Measurements from ENCODE around the gene SHISA7.
"Not testable (repeated sequence)": the region's sequence is repeated elsewhere in the genome, so short reads cannot be mapped to it uniquely, and the experiment has no call there.

SHISA7 gene

DNA sequence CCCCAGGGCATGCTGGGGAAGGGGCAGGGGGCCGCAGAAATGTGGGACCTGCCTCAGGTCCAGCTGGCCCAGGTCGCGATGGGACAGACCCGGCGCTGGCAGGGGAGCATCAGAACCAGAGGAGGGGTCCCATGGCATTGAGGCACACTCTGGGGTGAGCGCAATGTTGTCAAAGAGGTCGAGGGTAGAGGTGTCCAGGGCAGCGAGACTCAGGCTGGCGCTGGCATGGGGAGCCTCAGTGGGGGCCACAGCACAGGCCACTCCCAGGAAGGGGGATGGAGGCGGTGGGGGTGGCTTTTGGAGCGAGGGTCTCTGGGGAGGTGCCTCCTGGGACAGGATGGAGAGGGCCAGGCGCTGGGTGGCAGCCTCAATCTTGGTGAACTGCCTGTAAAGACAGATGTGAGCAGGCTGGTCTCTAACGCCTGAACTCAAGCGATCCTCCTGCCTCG lies 20.5 kb upstream of the SHISA7 start:
- DNase-seq (ENCODE audit: low read depth in 2 of 2), result no peak

DNA sequence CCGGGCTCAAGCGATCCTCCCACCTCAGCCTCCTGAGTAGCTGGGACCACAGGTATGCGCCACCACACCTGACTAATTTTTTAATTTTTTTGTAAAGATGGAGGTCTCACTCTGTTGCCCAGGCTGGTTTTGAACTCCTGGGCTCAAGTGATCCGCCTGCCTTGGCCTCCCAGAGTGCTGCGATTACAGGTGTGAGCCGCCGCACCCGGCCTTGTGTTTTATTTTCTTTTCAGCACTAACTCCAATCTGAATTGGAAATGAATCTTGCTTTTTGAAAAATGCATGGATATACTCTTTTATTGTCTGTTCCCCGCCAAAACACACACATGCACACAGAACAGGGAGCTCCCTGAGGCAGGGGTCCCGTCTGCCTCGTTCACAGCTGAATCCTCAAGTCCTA lies 19.6 kb upstream of the SHISA7 start:
- no peak for DNase-seq (ENCODE audit: low read depth in 2 of 2)

DNA sequence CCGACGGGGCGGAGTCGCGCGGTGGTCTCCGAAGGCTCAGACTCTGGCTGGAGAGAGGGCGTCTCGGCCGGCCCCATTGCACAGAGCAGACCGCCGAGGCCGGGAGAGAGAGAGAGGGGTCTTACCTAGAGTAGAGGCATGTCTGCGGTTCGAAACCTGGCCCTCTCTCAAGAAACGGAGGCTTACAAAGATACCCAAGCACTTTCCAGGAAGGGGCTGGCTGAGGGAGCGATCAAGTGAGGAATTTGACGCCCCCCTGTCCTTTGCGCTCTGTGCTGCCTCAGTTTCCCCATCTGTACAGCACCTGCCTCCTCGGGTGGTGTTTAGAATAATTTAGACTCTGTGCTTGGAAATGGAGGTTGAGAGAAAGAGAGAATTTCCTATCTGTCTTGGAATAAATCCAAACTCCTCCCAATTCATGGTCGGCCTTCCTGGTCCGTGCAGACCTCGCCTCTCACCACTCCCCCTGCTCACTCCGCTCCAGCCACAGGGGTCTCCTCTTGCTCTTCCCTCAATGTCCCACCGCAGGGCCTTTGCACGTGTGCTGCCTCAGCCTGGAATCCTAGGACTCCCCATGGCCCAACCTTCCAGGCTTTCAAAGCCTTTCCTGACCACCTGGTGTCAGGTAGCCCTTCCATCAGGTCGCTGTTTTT lies 19.0 kb upstream of the SHISA7 start:
- no peak for DNase-seq (ENCODE audit: low read depth in 2 of 2)

DNA sequence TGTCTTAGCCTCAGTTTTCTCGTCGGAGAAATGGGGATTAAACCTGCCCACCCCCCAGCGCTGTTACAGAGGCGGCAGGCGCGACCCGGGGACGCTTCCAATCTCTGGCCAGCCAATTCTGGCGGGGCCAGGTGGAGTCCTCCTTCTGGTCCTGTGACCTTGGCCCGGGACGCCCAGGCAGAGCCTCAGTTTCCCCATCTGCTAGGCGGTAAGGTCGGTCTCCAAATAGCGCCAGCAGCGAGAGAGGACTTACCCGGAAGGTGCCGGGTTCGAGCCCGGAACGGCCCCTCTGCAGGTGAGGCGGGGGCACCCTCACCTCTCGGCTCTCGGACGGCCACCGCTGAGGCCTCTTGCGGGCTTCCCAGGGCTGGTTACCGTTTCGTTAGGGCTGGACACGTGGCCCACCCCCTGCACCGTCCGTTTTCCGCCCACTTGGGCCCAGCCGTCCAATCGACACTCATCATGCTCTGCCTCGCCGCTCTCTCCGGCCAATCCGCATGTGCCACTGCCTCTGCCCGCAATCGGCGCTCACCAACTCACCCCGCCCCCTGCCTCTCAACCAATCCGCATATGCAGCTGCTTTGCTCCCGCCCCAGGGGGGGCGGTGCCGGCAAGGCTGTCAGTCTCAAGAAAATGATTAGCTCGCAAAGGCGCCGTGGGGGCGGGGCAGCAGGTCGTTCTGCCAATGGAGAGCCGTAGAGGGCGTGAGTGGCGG lies 18.3 kb upstream of the SHISA7 start, which contains the start of gene ISOC2:
Gene ISOC2 (minus strand): TSS at position 384 of the 715 bp plus-strand sequence. CDS start 5,156 bp downstream, outside the sequence.
- DNase-seq (ENCODE audit: low read depth in 2 of 2), result peak; percentile 99

DNA sequence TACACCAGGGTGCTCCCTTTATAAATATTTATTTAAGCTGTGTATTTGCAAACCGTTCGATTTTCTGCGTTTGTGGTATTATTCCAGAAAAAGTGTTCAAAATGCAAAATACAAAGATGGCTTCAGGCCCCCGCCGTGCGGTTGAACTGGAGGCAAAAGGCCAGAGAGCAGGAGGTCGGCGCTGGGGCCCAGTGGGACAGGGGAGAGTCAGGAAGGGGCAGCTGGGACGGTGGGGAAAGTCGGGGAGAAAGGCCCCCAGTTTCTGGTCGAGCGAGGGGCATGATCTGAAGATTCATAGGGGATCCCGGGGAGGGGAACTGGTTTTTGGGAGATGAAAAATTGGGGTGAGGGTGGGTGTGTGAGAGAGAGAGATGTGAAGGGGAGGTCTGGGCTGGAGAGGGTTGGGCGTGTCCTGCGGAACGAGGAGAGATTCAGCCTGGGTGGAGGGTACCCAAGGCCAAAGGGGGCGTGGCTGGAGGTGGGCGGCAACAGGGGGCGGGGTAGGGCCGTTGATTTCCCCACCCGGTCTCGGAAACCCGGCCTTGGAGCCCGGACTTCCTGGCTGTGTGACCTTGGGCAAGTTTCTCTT lies 17.7 kb upstream of the SHISA7 start:
- DNase-seq (ENCODE audit: low read depth in 2 of 2), result peak; percentile 61 to 63

DNA sequence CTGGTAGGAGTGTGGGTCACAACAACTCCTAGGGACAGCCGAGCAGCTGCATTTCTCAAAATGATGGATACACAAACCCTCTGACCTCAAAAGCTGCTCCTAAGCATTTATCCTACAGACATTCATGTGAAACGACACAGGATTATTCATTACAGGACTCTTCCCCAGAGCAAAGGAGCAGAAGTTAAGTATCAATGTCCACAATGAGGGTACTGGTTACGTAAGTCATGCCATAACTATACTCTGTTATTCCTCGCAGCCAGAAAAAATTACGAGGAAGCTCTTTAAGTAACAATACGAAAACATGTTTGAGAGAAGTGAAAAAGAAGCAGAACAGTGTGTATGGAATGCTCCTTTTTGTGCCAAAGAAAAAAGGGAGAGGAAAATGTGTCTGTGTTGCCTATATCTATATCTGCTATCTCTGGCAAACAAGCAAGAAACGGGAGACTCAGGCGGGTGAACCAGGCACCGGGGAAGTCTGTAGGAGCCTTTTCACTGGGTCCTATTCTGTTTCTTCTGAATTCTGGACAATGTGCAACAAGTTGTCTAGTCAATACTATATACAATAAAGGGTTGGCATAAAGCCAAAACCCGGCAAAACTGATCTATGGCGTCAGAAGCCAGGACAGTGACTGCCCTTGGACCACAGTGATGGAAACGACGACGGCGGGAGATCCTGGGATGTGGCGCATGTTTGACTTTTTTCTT lies 17.0 kb upstream of the SHISA7 start:
- no peak for DNase-seq (ENCODE audit: low read depth in 2 of 2)

DNA sequence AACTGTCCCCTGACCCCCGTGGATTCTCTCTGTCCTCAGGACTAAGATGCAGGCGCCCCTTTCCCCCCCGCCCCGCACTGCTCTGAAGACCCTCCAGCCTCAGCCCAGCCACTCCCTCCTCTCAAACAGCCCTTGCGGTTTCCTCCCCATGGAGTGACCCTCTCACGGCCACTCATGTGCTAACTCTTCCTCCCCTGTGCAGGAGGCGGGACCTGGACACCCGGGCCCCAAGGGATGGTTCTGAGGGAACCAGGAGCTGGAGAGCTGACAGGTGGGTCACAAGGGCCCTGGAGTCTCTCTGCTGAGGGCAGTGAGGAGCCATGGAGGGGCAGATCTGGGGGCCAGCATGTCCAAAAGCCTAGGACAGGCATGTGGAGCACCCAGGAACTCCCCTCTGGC lies 16.4 kb upstream of the SHISA7 start:
- DNase-seq (ENCODE audit: low read depth in 2 of 2), result no peak

DNA sequence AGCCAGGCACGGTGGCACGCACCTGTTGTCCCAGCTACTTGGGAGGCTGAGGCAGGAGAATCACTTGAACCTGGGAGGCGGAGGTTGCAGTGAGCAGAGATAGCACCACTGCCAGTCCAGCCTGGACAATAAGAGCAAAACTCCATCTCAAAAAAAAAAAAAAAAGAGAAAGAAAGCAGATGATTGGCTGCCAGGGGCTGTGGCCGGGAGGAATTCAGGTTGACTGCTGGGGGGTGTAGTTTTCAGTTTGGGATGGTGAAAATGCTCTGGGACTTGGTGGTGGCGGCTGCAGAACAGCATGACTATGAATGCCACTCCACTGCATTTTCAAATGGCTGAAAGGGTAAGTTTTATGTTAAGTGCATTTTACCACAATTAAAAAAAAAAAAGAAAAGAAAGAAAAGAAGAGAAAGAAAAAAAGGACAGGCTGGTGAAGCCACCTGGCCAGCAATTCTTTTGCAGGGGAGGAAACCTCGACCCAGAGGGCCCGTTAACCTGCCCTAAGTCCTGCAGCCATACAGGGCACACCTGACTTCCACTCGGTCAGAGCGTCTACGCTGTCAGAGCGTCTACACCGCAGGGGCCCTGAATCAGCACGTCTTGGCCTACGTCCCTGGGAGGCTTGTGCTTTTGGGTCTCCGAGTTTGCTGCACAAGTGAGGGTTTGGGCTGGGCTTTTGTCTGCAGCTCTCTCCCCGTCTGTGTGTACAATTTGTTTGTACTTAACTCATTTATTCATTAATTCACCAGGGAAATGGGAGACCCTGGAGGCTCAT lies 14.8 kb upstream of the SHISA7 start:
- no peak for DNase-seq (ENCODE audit: low read depth in 2 of 2)

DNA sequence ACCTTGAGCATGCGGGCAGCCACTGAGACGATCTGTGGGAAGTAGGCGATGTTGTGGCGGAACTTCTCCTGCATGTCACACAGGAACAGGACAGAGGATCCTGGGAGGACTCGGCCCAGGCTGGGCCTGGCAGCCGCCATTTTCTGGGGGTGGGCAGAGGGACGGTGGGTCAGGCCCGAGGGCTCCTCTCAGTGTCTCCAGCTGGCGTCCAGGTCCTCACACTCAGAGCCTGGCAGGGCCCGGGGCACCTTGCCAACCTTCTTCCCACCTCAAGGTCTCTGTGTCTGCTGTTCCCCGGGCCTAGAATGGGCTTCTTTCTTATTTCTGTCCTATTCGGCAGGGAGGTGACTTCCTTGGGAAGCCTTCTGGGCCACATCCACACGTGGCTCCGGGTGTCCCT lies 13.2 kb upstream of the SHISA7 start:
- no peak for DNase-seq (ENCODE audit: low read depth in 2 of 2)

DNA sequence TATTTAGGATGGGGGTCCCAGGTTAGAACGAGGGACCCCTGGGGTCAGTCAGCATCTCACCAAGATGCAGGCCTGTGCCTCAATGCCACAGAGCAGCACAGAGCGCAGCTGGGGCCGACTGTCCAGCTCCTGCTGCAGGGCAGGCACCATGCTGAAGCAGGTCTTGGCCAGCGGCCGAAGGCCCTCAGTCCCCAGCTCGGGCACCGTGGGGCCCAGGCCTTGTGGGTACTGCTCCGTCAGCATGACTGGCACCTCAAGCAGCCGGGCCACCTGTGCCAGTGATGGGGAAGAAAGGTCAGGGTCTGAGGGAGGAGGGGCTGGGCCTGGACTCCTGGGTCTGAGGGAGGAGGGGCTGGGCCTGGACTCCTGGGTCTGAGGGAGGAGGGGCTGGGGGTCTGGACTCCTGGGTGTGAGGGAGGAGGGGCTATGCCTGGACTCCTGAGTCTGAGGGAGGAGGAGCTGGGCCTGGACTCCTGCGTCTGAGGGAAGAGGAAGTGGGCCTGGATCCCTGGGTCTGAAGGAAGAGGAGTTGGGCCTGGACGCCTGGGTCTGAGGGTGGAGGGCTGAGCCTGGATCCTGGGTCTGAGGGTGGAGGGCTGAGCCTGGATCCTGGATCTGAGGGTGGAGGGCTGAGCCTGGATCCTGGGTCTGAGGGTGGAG lies 12.6 kb upstream of the SHISA7 start:
- DNase-seq (ENCODE audit: low read depth in 2 of 2), result no peak

DNA sequence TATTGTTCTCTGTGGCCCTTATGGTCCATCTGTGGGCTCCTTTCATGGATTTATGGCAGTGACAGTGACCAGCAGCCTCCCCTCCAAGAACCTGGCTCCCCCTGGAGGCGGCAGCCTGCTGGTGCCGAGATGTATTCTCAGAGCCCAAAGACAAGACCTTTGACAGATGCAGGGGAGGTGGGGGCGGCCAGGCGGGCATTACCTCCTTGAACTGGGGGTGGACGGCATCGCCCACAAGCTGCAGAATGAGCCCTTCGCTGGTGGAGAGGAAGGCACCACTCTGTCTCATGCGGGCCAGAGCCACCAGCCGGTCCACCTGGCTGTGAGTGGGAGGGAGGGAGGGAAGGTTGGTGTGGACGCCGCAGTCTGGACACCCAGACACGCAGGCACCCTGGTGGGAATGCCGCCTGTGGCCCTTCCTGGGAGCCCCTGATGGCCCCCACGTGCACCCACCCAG lies 11.7 kb upstream of the SHISA7 start:
- DNase-seq (ENCODE audit: low read depth in 2 of 2), result no peak

DNA sequence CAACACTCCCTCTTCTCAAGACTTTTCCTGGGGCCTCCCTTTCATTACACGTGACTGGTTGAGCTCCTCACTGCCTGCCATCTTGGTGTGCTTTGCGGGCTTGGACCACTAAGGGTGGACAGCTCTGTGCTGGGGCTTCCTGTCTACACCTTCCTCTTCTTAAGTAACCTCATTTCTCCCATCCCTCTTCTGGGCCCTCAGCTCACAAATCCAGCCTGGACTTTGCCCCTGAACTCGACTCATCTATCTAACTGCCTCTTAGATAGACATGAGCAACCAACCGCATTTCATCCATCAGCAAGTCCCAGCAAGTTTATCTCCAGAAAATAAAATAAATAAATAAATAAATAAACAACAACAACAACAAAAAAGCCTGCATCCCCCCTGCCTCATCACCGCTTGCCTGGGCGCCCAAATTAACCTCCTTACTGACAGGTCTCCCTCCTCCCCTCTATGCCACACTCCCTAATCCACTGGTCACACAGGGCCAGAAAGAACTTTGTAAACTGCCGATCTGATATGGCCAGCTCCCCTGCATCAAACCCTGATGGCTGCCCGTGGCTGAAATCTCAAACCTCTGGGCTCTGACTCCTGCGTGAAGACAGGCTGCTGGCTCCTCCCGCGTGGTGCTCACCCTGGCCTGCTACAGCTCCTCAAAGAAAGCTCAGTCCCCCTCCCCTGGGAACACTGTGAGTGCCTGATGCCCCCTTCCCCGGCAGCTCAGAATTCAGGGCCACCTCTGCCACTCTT lies 10.6 kb upstream of the SHISA7 start:
- no peak for DNase-seq (ENCODE audit: low read depth in 2 of 2)

DNA sequence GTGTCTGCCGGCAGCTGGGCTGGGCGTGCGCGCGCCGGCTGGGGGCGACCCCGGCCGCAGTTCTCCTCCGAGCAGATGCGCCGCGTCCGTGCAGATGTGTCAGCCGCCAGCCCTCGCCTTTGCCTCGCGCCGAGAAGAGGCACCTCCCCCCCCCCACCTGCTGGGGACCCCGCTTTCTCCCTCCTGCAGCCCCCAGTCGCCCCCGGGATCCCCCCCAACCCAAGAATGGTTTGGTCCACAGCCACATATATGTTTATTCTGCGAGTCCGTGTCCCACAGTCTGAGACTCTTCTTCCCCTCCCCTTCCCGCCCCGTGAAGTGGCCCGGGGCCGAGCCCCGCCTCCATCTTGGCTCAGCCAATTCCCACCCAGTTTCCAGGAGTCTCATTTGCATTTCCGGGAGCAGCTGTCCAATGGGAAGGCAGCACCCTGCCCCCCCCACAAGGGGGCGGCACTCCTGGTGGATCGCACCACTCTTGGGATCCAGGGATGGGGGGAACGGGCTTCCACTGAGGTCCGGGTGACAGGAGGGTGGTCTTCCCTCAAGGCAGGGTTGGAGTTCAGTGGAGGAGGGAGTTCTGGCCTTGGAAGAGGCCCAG lies 9.7 kb upstream of the SHISA7 start:
- peak in 1 of 2 experiments; percentile 41 for DNase-seq (ENCODE audit: low read depth in 2 of 2)

DNA sequence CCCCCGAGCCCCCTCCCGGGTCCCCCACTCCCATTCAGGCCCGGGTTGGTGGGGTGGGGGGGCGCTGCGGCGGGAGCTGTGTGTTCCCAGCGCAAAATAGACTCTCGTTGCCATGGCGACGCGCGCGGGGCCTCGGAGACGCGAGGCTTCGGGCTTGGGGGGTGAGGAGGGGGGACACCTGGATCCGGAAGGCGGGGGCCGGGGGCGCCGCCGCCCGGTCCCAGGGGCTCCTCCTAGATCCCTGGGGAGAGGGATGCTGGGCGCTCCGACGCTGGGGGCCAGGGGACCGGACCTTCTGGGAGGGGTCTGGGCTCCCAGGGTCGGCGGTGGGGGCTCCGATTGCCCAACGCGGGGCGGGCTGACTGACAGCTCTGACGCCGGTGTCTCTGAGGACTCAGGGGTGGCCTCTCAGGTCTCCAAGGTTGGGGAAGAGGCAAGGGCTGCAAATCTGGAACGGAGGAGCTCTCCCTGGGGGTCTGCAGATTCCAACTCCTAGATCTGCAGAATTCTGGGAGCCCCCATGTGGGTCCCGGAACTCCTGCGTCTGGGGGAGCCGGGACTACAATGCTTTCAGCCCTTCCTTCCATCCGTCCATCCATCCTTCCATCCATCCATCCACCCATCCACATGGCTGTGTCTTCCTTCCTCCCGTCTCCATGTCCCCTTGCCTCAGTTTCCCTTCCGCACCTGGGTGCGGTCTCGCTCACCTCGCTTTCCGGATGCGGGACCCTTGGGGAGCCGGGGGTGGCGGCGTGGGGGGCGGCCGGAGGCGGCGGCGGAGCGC lies 9.1 kb upstream of the SHISA7 start:
- no peak for DNase-seq (ENCODE audit: low read depth in 2 of 2)

DNA sequence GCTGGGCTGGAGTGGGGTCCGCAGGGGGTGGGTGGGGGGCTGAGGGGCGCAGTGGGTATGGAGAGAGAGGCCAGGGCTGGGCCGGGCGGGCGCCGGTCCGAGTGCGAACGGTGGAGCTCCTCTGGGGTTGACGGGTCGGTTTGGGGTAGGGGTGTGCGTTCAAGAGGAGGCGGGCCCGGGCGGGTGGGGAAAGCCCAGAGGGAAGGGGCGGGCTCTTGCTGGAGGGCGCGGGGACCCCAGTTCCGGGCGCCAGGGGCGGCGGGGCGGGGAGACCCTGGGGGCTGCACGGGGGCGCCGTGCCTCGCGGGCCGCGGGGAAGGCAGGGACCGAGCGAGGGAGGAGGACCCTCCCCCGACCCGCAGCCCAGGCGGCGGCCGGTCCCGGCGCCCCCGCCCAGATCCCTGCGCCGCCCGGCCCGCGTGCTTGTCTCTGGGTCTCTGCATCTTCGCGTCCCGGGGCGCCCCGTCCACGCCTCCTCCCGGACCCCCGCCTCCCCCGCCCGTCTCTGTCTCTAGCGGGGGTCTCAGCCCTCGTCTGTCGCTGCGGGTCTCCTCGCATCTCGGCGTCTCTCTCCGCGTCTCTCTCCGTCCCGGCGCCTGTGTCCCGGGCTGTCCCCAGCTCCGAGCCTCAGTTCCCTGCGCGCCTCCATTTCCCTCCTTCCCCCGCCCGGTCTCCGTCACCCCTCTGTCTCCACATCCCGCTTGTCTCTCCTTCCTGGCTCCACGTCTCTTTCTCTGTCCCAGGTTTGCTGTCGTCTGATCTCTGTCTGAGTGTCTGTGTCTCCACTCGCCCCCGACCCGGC lies 8.3 kb upstream of the SHISA7 start:
- no peak for DNase-seq (ENCODE audit: low read depth in 2 of 2)

DNA sequence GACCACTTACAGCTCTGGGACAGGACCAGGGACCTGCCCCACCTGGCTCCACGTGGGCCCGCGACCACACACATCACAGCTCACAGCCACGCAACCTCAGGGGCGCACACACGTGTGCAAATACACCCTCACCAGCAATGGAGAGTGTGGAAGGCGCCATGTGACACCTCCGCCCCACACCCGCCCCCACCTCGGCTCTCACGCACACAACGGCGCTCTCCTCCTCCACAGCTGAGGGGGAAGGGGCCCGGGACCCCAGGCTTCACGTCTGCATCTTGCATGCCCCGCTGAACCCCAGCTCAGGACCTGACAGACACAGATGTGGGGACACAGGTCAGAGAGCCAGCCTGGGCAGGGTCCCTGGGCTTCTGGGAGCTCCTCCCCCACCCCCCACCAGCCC lies 6.4 kb upstream of the SHISA7 start:
- no peak for DNase-seq (ENCODE audit: low read depth in 2 of 2)

DNA sequence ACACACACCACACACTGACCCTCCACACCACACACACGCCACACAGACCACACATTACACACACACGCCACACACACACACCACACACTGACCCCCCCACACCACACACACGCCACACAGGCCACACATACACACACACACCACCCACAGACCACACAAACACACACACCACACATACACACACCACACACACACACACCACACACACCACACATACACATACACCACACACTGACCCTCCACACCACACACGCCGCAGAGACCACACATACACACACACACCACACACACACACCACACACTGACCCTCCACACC lies 5.0 kb upstream of the SHISA7 start:
- not testable (repeated sequence) for DNase-seq (ENCODE audit: low read depth in 2 of 2)

DNA sequence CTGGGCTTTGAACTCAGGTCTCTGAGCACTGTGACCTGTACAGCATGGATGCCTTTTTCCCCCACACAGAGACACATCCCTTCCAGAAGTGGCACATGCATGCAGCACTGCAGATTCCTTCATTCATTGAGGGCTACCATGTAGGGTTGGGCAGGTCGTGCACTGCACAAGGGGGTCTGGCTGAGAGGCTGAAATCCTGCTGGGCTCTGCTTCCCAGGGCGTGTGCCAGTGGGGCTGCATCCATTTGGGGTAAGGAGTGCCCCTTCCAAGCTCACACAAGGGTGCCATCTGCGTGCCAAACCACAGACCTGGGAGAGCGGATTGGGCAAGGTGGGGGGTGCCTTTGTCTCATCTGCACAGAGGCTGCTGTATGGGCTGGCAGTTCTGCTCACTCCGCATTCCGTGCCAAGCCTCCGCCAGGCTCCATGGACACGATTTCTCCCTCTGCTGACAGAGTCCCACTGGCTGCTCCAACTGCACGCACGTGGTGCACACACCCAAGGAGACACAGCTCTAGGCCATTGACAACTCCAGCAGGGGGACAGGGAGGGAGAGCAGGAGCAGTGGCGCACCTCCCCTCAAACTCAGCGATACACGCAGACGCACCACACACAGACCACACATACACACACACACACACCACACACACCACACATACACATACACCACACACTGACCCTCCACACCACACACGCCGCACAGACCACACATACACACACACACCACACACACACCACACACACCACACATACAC lies 4.5 kb upstream of the SHISA7 start:
- no peak for DNase-seq (ENCODE audit: low read depth in 2 of 2)
